T47D (cell line): ENCODE measurements around the gene SH3PXD2A.
A peak's percentile ranks its signal among the peaks of the same experiment; 100 is the strongest.

Experiments
- DNase-seq, 2 experiments: peaks; one replicate each; pipeline versions ENCODE4 v3.0.0 to v3.0.0-alpha.2; 2011 to 2012; ENCODE audit warnings: low read depth in 1 of 2, low spot score in 1 of 2
- JUND ChIP-seq: IDR thresholded peaks from 2 replicates; pipeline ENCODE4 v1.6.1; 2012; ENCODE audit warnings: low read depth
- in situ Hi-C: cut with HindIII; loops from 2 replicates; pipeline ENCODE4 v1.10.0; 2016; ENCODE audit warnings: low sequenced_read_pairs, low pct_unique_long_range_greater_than_20kb

Gene SH3PXD2A

GRCh38 chr10:103833731-103834365 lies 21.5 kb downstream of the SH3PXD2A start:
- DNase-seq = peak in 1 of 2 experiments; percentile 31
- TF ChIP-seq JUND = no peak
- in situ Hi-C loops = no loop called here

GRCh38 chr10:103832806-103833205 lies 22.6 kb downstream of the SH3PXD2A start:
- no peak for TF ChIP-seq JUND
- in situ Hi-C loops = no loop called here
- no peak for DNase-seq

GRCh38 chr10:103829838-103830465 lies 25.4 kb downstream of the SH3PXD2A start:
- no peak for TF ChIP-seq JUND
- in situ Hi-C loops = no loop called here
- DNase-seq = no peak

GRCh38 chr10:103829278-103829677 lies 26.1 kb downstream of the SH3PXD2A start:
- no peak for TF ChIP-seq JUND
- in situ Hi-C loops = no loop called here
- DNase-seq = no peak

- in situ Hi-C loops = no loop called here
Measured at GRCh38 chr10:103828587-103829197, 26.7 kb downstream of the SH3PXD2A start.

GRCh38 chr10:103828107-103828506 lies 27.3 kb downstream of the SH3PXD2A start:
- no peak for TF ChIP-seq JUND
- DNase-seq = no peak
- in situ Hi-C loops = no loop called here

More at GRCh38 chr10:103828587-103829197, 26.7 kb downstream of the SH3PXD2A start:
- no peak for TF ChIP-seq JUND
- no peak for DNase-seq

GRCh38 chr10:103826885-103827284 lies 28.5 kb downstream of the SH3PXD2A start:
- TF ChIP-seq JUND = no peak
- DNase-seq = no peak
- in situ Hi-C loops = no loop called here

GRCh38 chr10:103824281-103824680 lies 31.1 kb downstream of the SH3PXD2A start:
- no peak for TF ChIP-seq JUND
- no peak for DNase-seq
- in situ Hi-C loops = no loop called here

- no peak for DNase-seq
- in situ Hi-C loops = no loop called here
- no peak for TF ChIP-seq JUND
Measured at GRCh38 chr10:103823706-103824272, 31.6 kb downstream of the SH3PXD2A start.

GRCh38 chr10:103822800-103823199 lies 32.6 kb downstream of the SH3PXD2A start:
- no peak for DNase-seq
- in situ Hi-C loops = no loop called here
- no peak for TF ChIP-seq JUND

GRCh38 chr10:103822107-103822716 lies 33.2 kb downstream of the SH3PXD2A start:
- in situ Hi-C loops = no loop called here

GRCh38 chr10:103820101-103821062 lies 35.0 kb downstream of the SH3PXD2A start:
- TF ChIP-seq JUND = no peak
- no peak for DNase-seq
- in situ Hi-C loops = no loop called here

More at GRCh38 chr10:103822107-103822716, 33.2 kb downstream of the SH3PXD2A start:
- no peak for TF ChIP-seq JUND
- DNase-seq = no peak
